ENCODE results near the gene CHRNG. TPM values are rescaled to one million over a fixed set of nuclear protein-coding genes. Genes with fewer than 3 reads are reported as not detected.

The CHRNG gene
- total and polyA plus RNA-seq, 3 donors from 2014 or later: 0.26 TPM; not detected in 2

DNA sequence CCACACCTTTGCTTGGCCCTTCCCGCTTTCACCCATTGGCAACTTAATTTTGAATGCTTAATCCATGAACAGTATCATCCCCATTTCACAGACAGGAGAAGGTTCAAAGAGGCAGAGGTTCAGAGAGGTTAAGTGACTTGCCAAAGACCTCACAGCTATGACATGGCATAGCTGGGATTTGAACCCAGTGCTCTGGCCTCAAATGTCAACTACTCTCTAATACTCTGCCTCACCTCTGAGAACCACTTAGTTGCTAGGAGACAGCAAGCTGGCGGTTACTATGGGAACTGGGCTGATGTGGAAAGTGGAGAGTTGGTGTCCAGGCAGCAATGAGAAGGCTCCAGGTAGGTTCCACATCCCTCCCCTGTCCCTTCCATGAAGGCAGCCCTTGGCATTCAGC, 35.1 kb upstream of the CHRNG start:
- Histone ChIP-seq H3K9me3 (no peaks in the 10 kb centered on the region), H3K4me1 (peaks cover 22% of the 10 kb centered on the region), H3K27me3 (no peaks in the 10 kb centered on the region), H3K36me3 (ENCODE audit: low read depth, missing control alignments) (no peaks in the 10 kb centered on the region), H3K4me3 (no peak overlapping the region), H3K27ac (no peak overlapping the region)
- intact Hi-C loops (cut with DNase I; ENCODE audit: low total_unique reads): no loop called here
- DNase-seq: no peak
- 76 to 96% methylated on average over 2 of the region's 2 CpGs for WGBS, 2 donors
- TF ChIP-seq, protein P1, sequence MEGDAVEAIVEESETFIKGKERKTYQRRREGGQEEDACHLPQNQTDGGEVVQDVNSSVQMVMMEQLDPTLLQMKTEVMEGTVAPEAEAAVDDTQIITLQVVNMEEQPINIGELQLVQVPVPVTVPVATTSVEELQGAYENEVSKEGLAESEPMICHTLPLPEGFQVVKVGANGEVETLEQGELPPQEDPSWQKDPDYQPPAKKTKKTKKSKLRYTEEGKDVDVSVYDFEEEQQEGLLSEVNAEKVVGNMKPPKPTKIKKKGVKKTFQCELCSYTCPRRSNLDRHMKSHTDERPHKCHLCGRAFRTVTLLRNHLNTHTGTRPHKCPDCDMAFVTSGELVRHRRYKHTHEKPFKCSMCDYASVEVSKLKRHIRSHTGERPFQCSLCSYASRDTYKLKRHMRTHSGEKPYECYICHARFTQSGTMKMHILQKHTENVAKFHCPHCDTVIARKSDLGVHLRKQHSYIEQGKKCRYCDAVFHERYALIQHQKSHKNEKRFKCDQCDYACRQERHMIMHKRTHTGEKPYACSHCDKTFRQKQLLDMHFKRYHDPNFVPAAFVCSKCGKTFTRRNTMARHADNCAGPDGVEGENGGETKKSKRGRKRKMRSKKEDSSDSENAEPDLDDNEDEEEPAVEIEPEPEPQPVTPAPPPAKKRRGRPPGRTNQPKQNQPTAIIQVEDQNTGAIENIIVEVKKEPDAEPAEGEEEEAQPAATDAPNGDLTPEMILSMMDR (IDR thresholded peaks at IDR 0.05): no peak
- TF ChIP-seq POLR2A (IDR thresholded peaks at IDR 0.05): no peak

DNA sequence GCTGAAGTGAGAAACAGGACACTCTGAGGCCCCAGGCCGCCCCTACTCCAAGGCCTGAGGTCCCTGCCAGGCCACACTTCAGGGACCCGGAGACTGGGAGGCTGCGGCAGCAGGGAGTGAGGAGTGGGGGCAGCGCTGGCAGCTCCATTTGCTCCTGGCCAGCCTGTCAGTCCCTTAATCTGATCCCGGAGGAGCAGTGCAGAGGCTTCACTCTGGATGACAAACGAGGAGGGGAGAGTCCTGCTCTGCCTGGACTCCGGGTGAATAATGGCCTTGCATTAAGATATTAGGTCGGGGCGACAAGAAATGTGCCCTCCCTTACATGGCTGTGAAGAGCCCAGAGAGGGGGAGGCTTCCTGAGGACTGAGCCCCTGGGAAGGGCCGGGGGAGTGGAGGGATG, 33.6 kb upstream of the CHRNG start:
- H3K36me3 ChIP-seq (ENCODE audit: low read depth, missing control alignments): no peaks in the 10 kb centered on the region
- H3K9me3 ChIP-seq: no peaks in the 10 kb centered on the region
- no peak for DNase-seq
- WGBS, 2 donors: 53 to 81% methylated on average over 9 to 10 of the region's 10 CpGs
- no peak overlapping the region for H3K27ac ChIP-seq
- TF ChIP-seq POLR2A (IDR thresholded peaks at IDR 0.05): no peak
- TF ChIP-seq, protein P1 (IDR thresholded peaks at IDR 0.05): no peak
- peaks cover 22% of the 10 kb centered on the region for H3K4me1 ChIP-seq
- intact Hi-C loops (cut with DNase I; ENCODE audit: low total_unique reads): no loop called here
- H3K27me3 ChIP-seq: no peaks in the 10 kb centered on the region
- H3K4me3 ChIP-seq: no peak overlapping the region

DNA sequence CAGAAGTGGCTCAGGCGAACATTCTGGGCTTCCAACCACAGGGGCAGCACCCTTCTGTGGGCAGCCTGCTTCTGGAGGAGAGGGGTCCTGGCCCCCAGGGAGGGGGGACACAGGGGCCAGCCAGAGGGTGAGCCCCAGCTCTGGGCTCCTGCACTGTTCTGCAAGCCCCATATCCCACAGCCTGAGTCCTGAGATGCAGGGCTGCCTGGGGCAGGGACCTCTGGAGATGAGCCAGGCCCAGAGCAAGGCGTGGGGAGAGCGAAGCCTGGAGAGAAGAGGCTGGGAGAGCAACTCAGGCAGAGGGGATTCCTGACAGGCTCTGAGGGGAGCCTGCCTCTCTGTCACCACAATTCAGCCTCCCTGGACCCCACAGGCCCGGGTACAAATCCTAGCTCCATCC, 32.8 kb upstream of the CHRNG start:
- WGBS, 2 donors: 67 to 83% methylated on average over 3 to 4 of the region's 4 CpGs
- intact Hi-C loops (cut with DNase I; ENCODE audit: low total_unique reads): no loop called here
- peaks cover 16% of the 10 kb centered on the region for H3K4me1 ChIP-seq
- TF ChIP-seq POLR2A (IDR thresholded peaks at IDR 0.05): no peak
- TF ChIP-seq, protein P1 (IDR thresholded peaks at IDR 0.05): no peak
- no peak for DNase-seq
- H3K36me3 ChIP-seq (ENCODE audit: low read depth, missing control alignments): no peaks in the 10 kb centered on the region
- no peaks in the 10 kb centered on the region for H3K9me3 ChIP-seq
- H3K27ac ChIP-seq: no peak overlapping the region
- no peaks in the 10 kb centered on the region for H3K27me3 ChIP-seq
- H3K4me3 ChIP-seq: no peak overlapping the region

DNA sequence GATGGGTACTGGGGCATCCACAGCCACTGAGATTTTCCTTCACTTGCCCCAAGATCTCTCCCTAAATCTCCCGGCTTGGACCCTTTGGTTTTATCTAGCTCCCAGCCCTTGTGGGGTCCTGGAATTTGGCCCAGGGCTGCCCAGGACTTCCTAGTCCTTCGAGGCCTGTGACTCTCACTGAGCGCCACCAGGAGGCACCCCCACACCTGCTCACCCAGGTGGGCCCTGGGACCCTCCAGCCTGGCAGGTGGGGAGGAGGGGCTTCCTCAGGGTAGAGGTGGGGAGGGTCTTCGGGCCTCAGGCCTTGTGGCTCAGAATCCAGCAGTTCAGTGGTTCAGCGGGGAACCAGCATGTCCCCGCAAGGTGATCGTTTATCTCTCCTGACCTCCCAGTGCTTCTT, 31.2 kb upstream of the CHRNG start:
- H3K4me1 ChIP-seq: peaks cover 4% of the 10 kb centered on the region
- H3K4me3 ChIP-seq: no peak overlapping the region
- no peak overlapping the region for H3K27ac ChIP-seq
- H3K9me3 ChIP-seq: no peaks in the 10 kb centered on the region
- H3K27me3 ChIP-seq: no peaks in the 10 kb centered on the region
- intact Hi-C loops (cut with DNase I; ENCODE audit: low total_unique reads): no loop called here
- TF ChIP-seq POLR2A (IDR thresholded peaks at IDR 0.05): no peak
- TF ChIP-seq, protein P1 (IDR thresholded peaks at IDR 0.05): no peak
- 91 to 95% methylated on average over 6 to 7 of the region's 7 CpGs for WGBS, 2 donors
- no peak for DNase-seq
- H3K36me3 ChIP-seq (ENCODE audit: low read depth, missing control alignments): no peaks in the 10 kb centered on the region

DNA sequence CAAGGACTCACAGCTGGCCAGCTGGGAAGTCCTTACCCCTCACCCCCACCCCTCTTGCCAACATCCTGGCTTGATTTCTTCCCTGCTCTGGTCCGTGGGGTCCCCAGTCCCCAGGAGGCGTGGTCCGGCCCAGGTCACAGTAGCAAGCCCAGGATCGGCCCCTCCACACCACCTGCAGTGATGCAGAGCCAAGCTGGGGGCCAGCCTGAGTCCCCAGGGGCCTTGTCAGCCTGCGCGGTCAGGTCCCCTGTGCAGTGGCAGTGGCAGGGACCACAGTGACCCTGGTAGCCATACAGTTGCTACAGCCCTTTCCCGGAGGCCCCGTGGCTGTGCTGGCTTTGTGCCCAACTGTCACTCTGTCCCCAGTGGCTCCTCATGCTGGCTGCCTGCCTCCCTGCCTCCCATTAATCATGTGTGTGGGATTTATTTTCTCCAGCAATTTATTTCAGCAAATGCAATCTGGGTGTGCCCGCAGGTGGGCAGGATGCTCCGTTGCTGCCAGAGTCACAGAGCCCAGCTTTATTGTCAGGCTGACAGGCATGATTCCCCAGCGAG, 28.1 kb upstream of the CHRNG start:
- DNase-seq: peak; percentile 47
- 63 to 82% methylated on average over 5 to 11 of the region's 11 CpGs for WGBS, 2 donors
- TF ChIP-seq, protein P1 (IDR thresholded peaks at IDR 0.05): no peak
- no peak for TF ChIP-seq POLR2A (IDR thresholded peaks at IDR 0.05)
- intact Hi-C loops (cut with DNase I; ENCODE audit: low total_unique reads): loop anchor here (10.0 kb wide), 1 partner anchor 607 kb away; no protein-coding TSS in a partner anchor
- Histone ChIP-seq H3K27ac (no peak overlapping the region), H3K27me3 (no peaks in the 10 kb centered on the region), H3K4me1 (no peaks in the 10 kb centered on the region), H3K36me3 (ENCODE audit: low read depth, missing control alignments) (no peaks in the 10 kb centered on the region), H3K9me3 (no peaks in the 10 kb centered on the region), H3K4me3 (no peak overlapping the region)
